Hepatocyte (in vitro differentiated cells): Measurements from ENCODE around the gene NAPSA. TPM values are rescaled to one million over a fixed set of nuclear protein-coding genes. Genes with fewer than 3 reads are reported as not detected.

Experiments
- DNase-seq: peaks from one replicate; pipeline ENCODE4 v3.0.0-alpha.2; 2016; ENCODE audit warnings: low spot score
- H2AFZ ChIP-seq: fragments of 200-600 bp; sonication (generic); 2 replicates; pipeline ENCODE4 v1.6.0; 2016; ENCODE audit warnings: antibody characterized with exemption, mild to moderate bottlenecking
- H3K27ac ChIP-seq: fragments of 200-600 bp; sonication (generic); 2 replicates; pipeline ENCODE4 v1.5.1; 2016; ENCODE audit warnings: mild to moderate bottlenecking
- H3K27me3 ChIP-seq: fragments of 200-600 bp; sonication (generic); 2 replicates; pipeline ENCODE4 v1.6.1; 2016
- H3K36me3 ChIP-seq: fragments of 200-600 bp; sonication (generic); replicated peaks from 2 replicates; pipeline ENCODE4 v1.5.1; 2016; ENCODE audit warnings: low read depth; ENCODE audit not compliant: insufficient read depth
- H3K4me1 ChIP-seq: fragments of 200-600 bp; sonication (generic); 2 replicates; pipeline ENCODE4 v1.5.1; 2016; ENCODE audit warnings: mild to moderate bottlenecking, moderate library complexity; ENCODE audit not compliant: insufficient read depth
- H3K4me2 ChIP-seq: fragments of 200-600 bp; sonication (generic); 2 replicates; pipeline ENCODE4 v1.6.0; 2016
- H3K4me3 ChIP-seq: fragments of 200-600 bp; sonication (generic); 2 replicates; pipeline ENCODE4 v1.5.1; 2016; ENCODE audit warnings: mild to moderate bottlenecking
- H3K79me2 ChIP-seq: fragments of 200-600 bp; sonication (generic); 2 replicates; pipeline ENCODE4 v1.6.0; 2017; ENCODE audit warnings: mild to moderate bottlenecking
- H3K9me2 ChIP-seq: fragments of 200-600 bp; sonication (generic); replicated peaks from 2 replicates; pipeline ENCODE4 v1.6.0; 2017; ENCODE audit warnings: mild to moderate bottlenecking; ENCODE audit not compliant: insufficient read depth
- H3K9me3 ChIP-seq: fragments of 200-600 bp; sonication (generic); 2 replicates; pipeline ENCODE4 v1.5.1; 2016; ENCODE audit warnings: low read depth, mild to moderate bottlenecking
- H4K20me1 ChIP-seq: fragments of 200-600 bp; sonication (generic); 2 replicates; pipeline ENCODE4 v1.6.0; 2016; ENCODE audit warnings: mild to moderate bottlenecking; ENCODE audit not compliant: insufficient read depth, poor library complexity, severe bottlenecking
- CTCF ChIP-seq: fragments of 200-600 bp; sonication (generic); IDR thresholded peaks from 2 replicates; pipeline ENCODE4 v1.5.1; 2016; ENCODE audit warnings: antibody characterized with exemption, mild to moderate bottlenecking; ENCODE audit not compliant: poor library complexity
- EZH2 ChIP-seq: fragments of 200-600 bp; sonication (generic); IDR thresholded peaks from 2 replicates; pipeline ENCODE4 v1.6.1; 2016; ENCODE audit warnings: antibody characterized with exemption, mild to moderate bottlenecking, borderline replicate concordance
- EZH2phosphoT487 ChIP-seq: fragments of 200-600 bp; sonication (generic); IDR thresholded peaks from one replicate; pipeline ENCODE4 v1.6.1; 2018; ENCODE audit warnings: antibody characterized with exemption, mild to moderate bottlenecking, low read depth, moderate library complexity; ENCODE audit not compliant: unreplicated experiment, severe bottlenecking
- WGBS: methylation state at CpG from one replicate; pipeline ENCODE4 v1.1.6; 2016; ENCODE audit warnings: low lambda C conversion rate; ENCODE audit errors: missing lambda C conversion rate; 5-methylcytosine and 5-hydroxymethylcytosine counted together
- polyA plus RNA-seq: library from polyadenylated mRNA; unstranded; fragments of >200 nt; fragmentation: Nextera tagmentation; extraction: Ambion mirVana; gene quantifications from 2 replicates; pipeline ENCODE4 v1.2.1, GENCODE V29; 2016
- total RNA-seq: library from RNA; depleted of rRNA; stranded (reverse); fragments of >200 nt; gene quantifications from 2 replicates; pipeline ENCODE4 v1.2.3, GENCODE V29; 2014

Gene NAPSA
- total and polyA plus RNA-seq, 2 experiments from 2014 or later: 2.7 to 7.3 TPM

- peak within 1 kb of the TSS; percentile 76 for H3K27ac ChIP-seq
- H3K9me3 ChIP-seq: no peaks in the 10 kb centered on the region
- peak within 1 kb of the TSS; percentile 63 for H2AFZ ChIP-seq
- peaks cover 30% of the 10 kb centered on the region for H3K27me3 ChIP-seq
- peaks cover 25% of the 10 kb centered on the region for H3K4me1 ChIP-seq
- peak; percentile 99 for DNase-seq
- peaks cover 3% of the 10 kb centered on the region for H4K20me1 ChIP-seq
- peak within 1 kb of the TSS; percentile 36 for H3K4me3 ChIP-seq
- no peaks in the 10 kb centered on the region for H3K9me2 ChIP-seq
- no peaks in the 10 kb centered on the region for H3K79me2 ChIP-seq
- H3K4me2 ChIP-seq: peak within 1 kb of the TSS; percentile 90
- TF ChIP-seq EZH2phosphoT487: no peak
- TF ChIP-seq CTCF: no peak
- no peak for TF ChIP-seq EZH2
- H3K36me3 ChIP-seq: no peaks in the 10 kb centered on the region
- 4% methylated on average over 17 of the region's 43 CpGs for WGBS
Measured at GRCh38 chr19:50329146-50329925, 36.1 kb downstream of the NAPSA start, which contains the start of gene KCNC3. TSS of gene KCNC3 (minus strand) at chr19:50329377. CDS start at chr19:50329082, 295 bp downstream.

DNA sequence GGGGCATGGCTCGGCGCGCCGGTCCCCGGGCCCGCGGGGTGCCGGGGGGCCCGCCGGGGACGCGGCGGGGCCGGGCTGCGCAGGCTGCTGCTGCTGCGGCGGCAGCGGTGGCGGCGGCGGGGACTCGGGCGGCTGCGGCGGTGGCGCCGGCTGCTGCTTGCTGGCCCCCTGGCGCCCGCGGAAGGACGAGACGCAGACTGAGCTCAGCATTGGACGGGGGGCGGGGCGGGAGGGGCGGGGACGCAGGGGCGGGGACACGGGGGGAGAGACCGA, 36.6 kb downstream of the NAPSA start:
- Histone ChIP-seq H3K27me3 (peaks cover 30% of the 10 kb centered on the region), H3K27ac (no peak overlapping the region), H3K79me2 (no peaks in the 10 kb centered on the region), H3K4me2 (peak overlapping the region; percentile 89), H3K4me3 (no peak overlapping the region), H3K4me1 (peaks cover 20% of the 10 kb centered on the region), H3K9me3 (no peaks in the 10 kb centered on the region), H3K36me3 (no peaks in the 10 kb centered on the region), H2AFZ (no peak overlapping the region), H4K20me1 (peaks cover 3% of the 10 kb centered on the region), H3K9me2 (no peaks in the 10 kb centered on the region)
- TF ChIP-seq CTCF (no peak), EZH2 (no peak), EZH2phosphoT487 (no peak)
- WGBS: 0% methylated on average over 2 of the region's 40 CpGs
- no peak for DNase-seq

DNA sequence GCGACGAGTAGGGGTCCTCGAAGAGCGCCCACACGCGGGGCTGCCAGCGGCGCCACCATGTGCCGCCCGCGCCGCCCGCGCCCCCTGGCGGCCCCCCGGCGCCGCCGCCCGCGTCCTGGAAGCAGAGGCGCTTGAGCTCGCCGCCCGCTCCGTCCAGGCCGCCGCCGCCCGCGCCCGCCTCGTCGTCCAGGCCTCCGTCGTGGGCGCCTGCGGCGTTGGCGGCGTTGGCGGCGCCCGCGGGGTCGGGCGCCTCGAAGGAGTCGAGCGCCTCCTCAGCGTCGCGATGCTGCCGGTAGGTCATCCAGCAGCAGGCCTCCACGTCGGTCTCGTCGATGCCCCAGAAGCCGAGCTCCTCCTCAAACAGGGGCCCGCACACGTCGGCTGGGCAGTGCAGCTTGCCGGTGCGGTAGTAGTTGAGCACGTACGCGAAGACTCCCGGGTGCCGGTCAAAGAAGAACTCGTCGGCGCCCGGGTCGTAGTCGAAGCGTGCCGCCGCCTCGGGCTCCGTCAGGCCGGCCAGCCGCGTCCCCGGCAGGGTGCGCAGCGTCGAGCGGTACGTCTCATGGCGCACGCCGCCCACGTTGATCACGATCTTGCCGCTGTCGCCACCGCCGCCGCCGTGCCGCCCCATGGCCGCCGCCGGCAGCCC, 37.1 kb downstream of the NAPSA start:
- H3K4me2 ChIP-seq: peak overlapping the region; percentile 89
- DNase-seq: peak; percentile 46

More for the DNA sequence above, 37.1 kb downstream of the NAPSA start:
- Histone ChIP-seq H3K9me2 (no peaks in the 10 kb centered on the region), H3K79me2 (no peaks in the 10 kb centered on the region), H3K4me1 (peaks cover 20% of the 10 kb centered on the region), H2AFZ (no peak overlapping the region), H3K27ac (no peak overlapping the region), H3K9me3 (no peaks in the 10 kb centered on the region), H3K36me3 (no peaks in the 10 kb centered on the region), H3K4me3 (peak overlapping the region; percentile 36), H4K20me1 (peaks cover 3% of the 10 kb centered on the region), H3K27me3 (peaks cover 30% of the 10 kb centered on the region)
- TF ChIP-seq EZH2 (peak; percentile 68), CTCF (no peak), EZH2phosphoT487 (no peak)
- WGBS: 4% methylated on average over 72 of the region's 104 CpGs
